DND-41 (cell line): ENCODE data around the gene GSTM2.

Experiments used
- ATAC-seq: fragments of 200-7000 bp; cut with Tn5 transposase; 3 replicates; pipeline ENCODE4 v1.9.1; 2021; ENCODE audit warnings: low read depth; ENCODE audit not compliant: insufficient read depth
- DNase-seq: peaks from one replicate; pipeline ENCODE4 v3.0.0-alpha.2; 2020
- H2AFZ ChIP-seq: 2 replicates; pipeline ENCODE4 v1.6.0; 2012; ENCODE audit warnings: low read depth, low read length
- H3K27ac ChIP-seq: 2 replicates; pipeline ENCODE4 v1.5.1; 2012; ENCODE audit warnings: low read length, inconsistent platforms
- H3K27me3 ChIP-seq: fragments of 200-600 bp; sonication (generic); 2 replicates; pipeline ENCODE4 v1.6.0; 2012; ENCODE audit warnings: low read length, mild to moderate bottlenecking, inconsistent platforms; ENCODE audit not compliant: insufficient read depth, poor library complexity
- H3K36me3 ChIP-seq: 2 replicates; pipeline ENCODE4 v1.5.1; 2012; ENCODE audit warnings: low read length, inconsistent platforms; ENCODE audit not compliant: insufficient read depth
- H3K4me1 ChIP-seq: 2 replicates; pipeline ENCODE4 v1.5.1; 2012; ENCODE audit warnings: mild to moderate bottlenecking, low read length; ENCODE audit not compliant: insufficient read depth
- H3K4me2 ChIP-seq: 2 replicates; pipeline ENCODE4 v1.6.0; 2012; ENCODE audit warnings: mild to moderate bottlenecking, moderate library complexity, low read length, inconsistent platforms; ENCODE audit not compliant: insufficient read depth
- H3K4me3 ChIP-seq, 2 experiments: fragments of 200-600 bp in 1 of 2; shearing (Covaris generic) in 1 of 2; 2 replicates each; pipeline ENCODE4 v1.5.1; 2012 to 2016; ENCODE audit warnings: inconsistent platforms in 2 of 2, low read length in 2 of 2, mild to moderate bottlenecking in 2 of 2, low read depth in 1 of 2, moderate library complexity in 1 of 2
- H3K79me2 ChIP-seq: 2 replicates; pipeline ENCODE4 v1.6.0; 2012; ENCODE audit warnings: low read length, inconsistent platforms; ENCODE audit not compliant: insufficient read depth
- H3K9ac ChIP-seq: 2 replicates; pipeline ENCODE4 v1.6.0; 2012; ENCODE audit warnings: low read depth, mild to moderate bottlenecking, inconsistent platforms, low read length, moderate library complexity
- H3K9me3 ChIP-seq: 2 replicates; pipeline ENCODE4 v1.5.1; 2012; ENCODE audit warnings: low read length, moderate library complexity, mild to moderate bottlenecking, inconsistent platforms; ENCODE audit not compliant: insufficient read depth, severe bottlenecking
- H4K20me1 ChIP-seq: 2 replicates; pipeline ENCODE4 v1.6.0; 2012; ENCODE audit warnings: low read length; ENCODE audit not compliant: insufficient read depth
- CTCF ChIP-seq: IDR thresholded peaks from 2 replicates; pipeline ENCODE4 v1.5.1; 2012; ENCODE audit warnings: borderline replicate concordance, low read length, moderate library complexity, mild to moderate bottlenecking; ENCODE audit not compliant: poor library complexity, severe bottlenecking; ENCODE audit errors: extremely low read depth
- EZH2 ChIP-seq: IDR thresholded peaks from 3 replicates; pipeline ENCODE4 v1.6.1; 2012; ENCODE audit warnings: borderline replicate concordance, low read depth, mild to moderate bottlenecking, moderate library complexity, low read length, inconsistent platforms; ENCODE audit not compliant: severe bottlenecking

The GSTM2 gene

GRCh38 chr1:109622137-109622892 lies 45.5 kb upstream of the GSTM2 start:
- H3K4me3 ChIP-seq, result no peak overlapping the region; a peak in 1 of 4 replicates

GRCh38 chr1:109622895-109623294 lies 45.0 kb upstream of the GSTM2 start:
- peaks cover 16% of the 10 kb centered on the region; the same call in 1 of the 2 replicates for H4K20me1 ChIP-seq
- no peak overlapping the region for H3K9ac ChIP-seq
- H3K27me3 ChIP-seq, result no peaks in the 10 kb centered on the region
- TF ChIP-seq EZH2 (no peak), CTCF (no peak)
- peaks cover 15% of the 10 kb centered on the region for H3K36me3 ChIP-seq
- H3K4me2 ChIP-seq, result no peak overlapping the region
- H3K79me2 ChIP-seq, result peaks cover 44% of the 10 kb centered on the region
- DNase-seq (no peak), ATAC-seq (no peak)
- H3K4me3 ChIP-seq, result no peak overlapping the region
- H3K9me3 ChIP-seq, result no peaks in the 10 kb centered on the region
- no peak overlapping the region for H3K27ac ChIP-seq
- H3K4me1 ChIP-seq, result peaks cover 41% of the 10 kb centered on the region
- H2AFZ ChIP-seq, result no peak overlapping the region

More at GRCh38 chr1:109622137-109622892, 45.5 kb upstream of the GSTM2 start:
- H3K4me1 ChIP-seq, result peaks cover 41% of the 10 kb centered on the region
- H4K20me1 ChIP-seq, result peaks cover 16% of the 10 kb centered on the region; the same call in 1 of the 2 replicates
- H3K27ac ChIP-seq, result 0 out of 2 replicates have a peak overlapping the region, but pooled peaks have one; percentile 0
- H3K79me2 ChIP-seq, result peaks cover 44% of the 10 kb centered on the region
- peak overlapping the region; percentile 87 for H3K4me2 ChIP-seq
- TF ChIP-seq CTCF (no peak), EZH2 (no peak)
- no peak for DNase-seq
- peak overlapping the region; percentile 65; the same call in 1 of the 2 replicates for H3K9ac ChIP-seq
- no peaks in the 10 kb centered on the region for H3K9me3 ChIP-seq
- no peak overlapping the region for H2AFZ ChIP-seq
- no peaks in the 10 kb centered on the region for H3K27me3 ChIP-seq
- peaks cover 10% of the 10 kb centered on the region for H3K36me3 ChIP-seq
- ATAC-seq, result no peak

DNA sequence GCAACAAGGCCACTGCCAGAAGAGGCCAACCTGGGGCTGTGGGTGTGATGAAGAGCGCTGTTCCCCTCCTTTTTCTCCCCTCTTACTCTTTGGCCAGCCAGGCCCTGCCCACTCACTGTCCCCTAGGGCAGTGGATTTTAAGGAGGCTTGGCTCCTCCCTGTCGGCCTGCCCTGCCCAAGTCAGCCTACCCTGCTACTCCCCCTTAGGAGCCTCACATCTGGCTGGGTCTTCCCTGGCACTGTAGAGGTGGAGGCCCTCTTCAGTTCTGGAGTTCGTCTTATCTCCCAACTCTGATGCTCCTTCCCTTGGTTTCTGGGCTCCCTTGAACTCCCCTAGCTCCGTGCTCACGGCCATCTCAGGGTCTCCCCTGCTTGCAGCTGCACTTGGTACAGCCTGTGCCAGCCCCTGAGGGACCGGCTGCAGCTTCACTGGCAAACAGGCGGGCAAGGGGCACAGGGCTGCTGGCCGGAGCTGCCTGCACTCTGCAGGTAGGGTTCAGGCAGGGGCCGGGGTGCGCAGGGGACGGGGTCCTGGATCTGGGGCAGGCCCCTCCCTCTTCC lies 44.2 kb upstream of the GSTM2 start:
- H4K20me1 ChIP-seq, result peaks cover 16% of the 10 kb centered on the region; the same call in 1 of the 2 replicates
- ATAC-seq (no peak), DNase-seq (peak; percentile 33)
- H3K9ac ChIP-seq, result no peak overlapping the region; the same call in 1 of the 2 replicates
- peak overlapping the region; percentile 10; the same call in 1 of the 2 replicates for H3K27ac ChIP-seq
- no peaks in the 10 kb centered on the region for H3K27me3 ChIP-seq
- TF ChIP-seq EZH2 (no peak), CTCF (no peak)
- no peak overlapping the region for H3K4me2 ChIP-seq
- H3K36me3 ChIP-seq, result peaks cover 23% of the 10 kb centered on the region
- no peak overlapping the region for H2AFZ ChIP-seq
- peaks cover 44% of the 10 kb centered on the region for H3K79me2 ChIP-seq
- H3K4me3 ChIP-seq, result no peak overlapping the region
- H3K4me1 ChIP-seq, result peaks cover 40% of the 10 kb centered on the region
- no peaks in the 10 kb centered on the region for H3K9me3 ChIP-seq
